ENCODE measurements around the gene ZNF236.
A peak's percentile ranks its signal among the peaks of the same experiment; 100 is the strongest.

ZNF236 gene

DNA sequence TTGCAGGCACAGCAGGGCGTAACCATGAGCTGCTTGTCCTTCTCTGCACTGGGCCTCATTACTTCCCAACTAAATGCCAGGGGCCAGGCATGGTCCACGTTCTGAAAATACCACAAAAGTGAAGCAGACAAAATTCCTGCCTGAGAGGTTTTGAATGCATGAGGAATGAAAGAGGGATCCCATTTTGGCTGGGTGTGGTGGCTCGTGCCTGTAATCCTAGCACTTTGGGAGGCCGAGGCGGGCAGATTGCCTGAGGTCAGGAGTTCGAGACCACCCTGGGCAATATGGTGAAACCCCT lies 170.7 kb downstream of the ZNF236 start:
- no peak for DNase-seq
- in situ Hi-C loops (cut with MboI; ENCODE audit: low pct_unique_long_range_greater_than_20kb, low sequenced_read_pairs): no loop called here

DNA sequence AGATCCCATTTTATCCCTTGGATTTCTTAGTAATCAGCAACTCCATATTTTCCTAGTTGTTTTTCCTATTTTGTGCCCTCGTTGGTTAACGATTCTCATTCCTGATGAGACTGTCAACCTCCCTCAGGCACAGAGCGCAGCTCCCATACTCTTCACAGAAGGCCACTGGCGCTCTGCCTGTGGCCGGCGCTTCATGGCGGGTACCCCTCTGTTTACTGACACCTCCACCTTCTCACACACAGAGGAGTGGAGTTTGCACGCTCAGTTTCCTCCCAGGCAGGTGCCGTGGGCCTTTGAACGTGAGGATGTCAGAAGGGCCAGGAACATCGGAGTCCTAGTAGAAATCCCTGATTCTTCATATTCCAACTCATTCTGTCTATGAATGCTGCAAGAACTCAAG lies 171.2 kb downstream of the ZNF236 start:
- DNase-seq: no peak
- in situ Hi-C loops (cut with MboI; ENCODE audit: low pct_unique_long_range_greater_than_20kb, low sequenced_read_pairs): no loop called here

DNA sequence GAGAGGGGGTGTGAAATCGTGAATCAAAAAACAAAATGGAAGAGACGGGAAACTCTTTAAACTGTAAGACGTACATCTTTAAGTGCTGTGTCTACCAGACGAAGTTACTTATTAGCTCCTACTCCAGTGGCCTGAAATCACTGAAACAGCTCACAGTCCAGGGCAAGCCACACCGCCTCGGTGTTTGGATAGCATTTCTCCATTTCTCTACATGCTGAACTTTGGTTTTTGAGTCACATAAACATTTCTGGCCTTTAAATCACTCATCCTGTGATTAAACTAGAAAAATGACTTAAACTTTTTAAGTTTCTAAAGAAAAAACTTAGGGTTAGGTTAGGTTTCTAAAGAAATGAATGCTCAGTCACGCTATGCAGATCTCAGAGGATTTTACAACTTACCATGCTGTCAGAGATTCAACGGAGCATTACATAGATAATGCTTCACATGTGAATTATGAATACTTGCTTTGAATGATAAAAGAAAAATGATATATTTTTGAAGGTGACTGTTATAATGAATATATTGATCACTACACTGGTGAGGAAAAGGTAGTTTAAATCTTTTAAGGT lies 171.8 kb downstream of the ZNF236 start:
- in situ Hi-C loops (cut with MboI; ENCODE audit: low pct_unique_long_range_greater_than_20kb, low sequenced_read_pairs): no loop called here
- DNase-seq: no peak

DNA sequence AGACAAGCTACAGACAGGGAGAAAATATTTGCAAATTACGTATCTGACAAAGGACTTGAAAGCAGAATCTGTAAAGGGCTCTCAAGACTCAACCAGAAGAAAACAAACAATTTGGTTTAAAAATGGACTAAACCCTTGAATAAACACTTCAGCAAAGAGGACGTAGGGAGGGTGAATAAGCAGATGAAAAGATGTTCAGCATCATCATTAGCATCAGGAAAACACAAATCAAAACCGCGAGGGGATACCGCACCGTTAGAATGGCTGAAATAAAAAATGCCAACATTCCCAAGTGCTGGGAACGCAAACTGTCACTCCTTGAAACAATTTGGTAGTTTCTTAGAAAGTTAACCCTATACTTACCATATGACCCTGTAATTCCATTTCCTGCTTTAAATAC lies 173.5 kb downstream of the ZNF236 start:
- no peak for DNase-seq
- in situ Hi-C loops (cut with MboI; ENCODE audit: low pct_unique_long_range_greater_than_20kb, low sequenced_read_pairs): no loop called here

DNA sequence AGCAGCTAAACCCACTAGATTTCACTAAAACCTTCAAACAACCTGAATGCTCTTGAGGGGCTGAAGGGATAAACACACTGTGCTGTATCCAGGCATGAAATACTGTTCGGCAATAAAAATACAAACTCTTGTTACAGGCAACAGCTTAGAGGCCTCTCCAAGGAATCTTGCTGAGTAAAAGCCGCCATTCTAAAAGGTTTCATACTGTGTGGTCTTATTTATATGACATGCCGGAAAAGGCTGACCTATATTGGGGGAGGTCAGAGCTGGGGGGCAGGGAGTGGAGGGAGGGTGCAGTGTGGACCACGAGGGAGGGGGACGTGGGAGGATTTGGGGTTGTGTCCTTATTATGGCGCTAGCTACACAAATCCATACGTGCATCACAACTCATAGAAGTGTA lies 174.1 kb downstream of the ZNF236 start:
- in situ Hi-C loops (cut with MboI; ENCODE audit: low pct_unique_long_range_greater_than_20kb, low sequenced_read_pairs): no loop called here

DNA sequence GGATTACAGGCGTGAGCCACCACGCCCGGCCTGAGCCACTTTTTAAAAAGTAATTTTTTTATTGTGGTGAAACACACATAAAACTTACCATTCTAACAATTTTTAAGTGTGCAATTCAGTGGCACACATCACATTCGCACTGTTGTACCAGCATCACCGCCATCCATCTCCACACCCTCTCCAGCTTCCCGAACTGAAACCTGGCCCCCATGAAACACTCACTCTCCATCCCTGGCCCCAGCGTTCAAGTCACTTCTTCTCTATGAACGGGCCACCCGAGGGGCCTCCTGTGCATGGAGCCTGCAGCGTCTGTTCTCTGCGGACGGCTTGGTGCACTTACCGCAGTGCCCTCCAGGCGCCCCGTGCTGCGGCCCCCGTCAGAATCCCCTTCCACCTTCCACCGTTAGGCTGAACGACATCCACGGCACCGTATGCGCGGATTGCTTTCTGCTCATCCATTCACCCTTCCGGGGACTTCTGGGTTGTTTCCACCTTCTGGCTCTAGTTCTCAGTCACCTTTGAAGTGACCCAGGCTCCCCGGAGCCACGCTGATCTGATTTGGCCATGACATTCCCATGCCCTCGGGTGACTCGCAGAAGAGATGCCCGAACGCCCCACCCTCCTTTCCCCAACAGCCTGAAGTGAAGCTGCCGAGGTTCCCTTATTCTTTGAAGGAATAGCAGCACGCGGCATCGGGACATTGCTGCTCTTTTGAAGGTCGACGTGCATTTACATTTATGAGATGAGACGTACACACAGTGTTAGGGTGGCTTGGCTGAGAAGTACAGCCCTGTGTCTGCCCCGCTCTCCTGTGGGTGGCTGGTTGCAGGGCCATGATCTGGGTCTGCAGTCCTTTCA lies 175.8 kb downstream of the ZNF236 start:
- in situ Hi-C loops (cut with MboI; ENCODE audit: low pct_unique_long_range_greater_than_20kb, low sequenced_read_pairs): no loop called here
- DNase-seq: no peak

More for the DNA sequence above, 174.1 kb downstream of the ZNF236 start:
- DNase-seq: no peak

DNA sequence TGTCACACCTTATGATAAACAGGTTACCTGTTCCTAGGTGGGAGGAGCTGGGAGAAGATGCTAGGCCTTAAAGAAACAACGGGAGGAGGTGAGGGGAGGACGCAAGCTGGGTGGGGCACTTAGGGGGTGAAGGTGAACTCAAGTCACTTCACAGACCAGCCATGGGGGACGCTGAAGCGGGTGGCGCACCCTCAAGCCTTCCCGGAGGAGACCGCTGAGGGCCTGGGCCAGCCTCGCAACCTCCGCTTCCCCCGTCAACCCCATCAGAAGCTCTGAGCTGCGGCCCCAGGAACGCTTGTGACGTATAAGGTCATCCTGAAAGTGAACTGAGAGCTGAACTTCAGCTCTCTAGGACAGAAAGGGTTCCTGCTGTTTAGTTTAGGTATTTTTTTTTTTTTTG lies 176.7 kb downstream of the ZNF236 start:
- DNase-seq: no peak
- in situ Hi-C loops (cut with MboI; ENCODE audit: low pct_unique_long_range_greater_than_20kb, low sequenced_read_pairs): no loop called here

DNA sequence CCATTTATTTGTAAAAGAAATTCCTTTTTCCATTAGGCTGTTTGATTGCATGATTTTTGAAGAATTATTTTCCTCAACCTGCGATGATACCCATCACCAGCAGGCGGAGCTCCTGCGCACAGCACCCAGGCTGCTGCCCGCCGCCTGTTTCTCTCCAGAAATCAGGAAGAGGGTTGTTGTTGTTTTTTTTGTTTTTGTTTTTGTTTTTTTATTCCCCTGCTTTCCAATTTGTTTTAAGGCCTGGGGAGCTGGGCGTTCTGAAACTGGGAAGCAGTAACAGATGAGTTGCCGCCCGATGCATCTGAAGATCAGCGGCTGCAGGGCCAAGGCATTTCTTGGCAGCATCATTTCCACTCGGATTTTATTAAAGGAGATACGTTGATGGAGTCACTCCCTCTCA lies 178.2 kb downstream of the ZNF236 start:
- in situ Hi-C loops (cut with MboI; ENCODE audit: low pct_unique_long_range_greater_than_20kb, low sequenced_read_pairs): no loop called here
- peak; percentile 70 for DNase-seq

DNA sequence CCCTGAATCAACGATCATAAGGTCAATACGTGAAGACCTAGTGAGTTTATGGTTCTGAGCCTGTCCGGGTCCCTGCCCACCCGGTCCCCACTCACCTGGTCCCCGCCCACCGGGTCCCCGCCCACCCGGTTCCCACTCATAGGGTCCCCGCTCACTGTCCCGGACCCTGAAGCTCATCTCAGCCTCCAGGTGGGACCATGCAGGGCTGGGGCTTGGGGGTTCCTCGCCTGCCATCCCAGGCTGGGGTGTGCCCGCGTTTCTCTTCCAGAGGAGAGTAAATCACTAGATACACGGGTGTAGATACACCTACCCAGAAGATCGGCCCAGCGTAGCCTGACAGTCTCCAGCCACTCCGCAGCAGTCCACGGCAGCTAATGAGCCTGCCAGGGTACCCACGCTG lies 178.7 kb downstream of the ZNF236 start:
- in situ Hi-C loops (cut with MboI; ENCODE audit: low pct_unique_long_range_greater_than_20kb, low sequenced_read_pairs): no loop called here
- no peak for DNase-seq

DNA sequence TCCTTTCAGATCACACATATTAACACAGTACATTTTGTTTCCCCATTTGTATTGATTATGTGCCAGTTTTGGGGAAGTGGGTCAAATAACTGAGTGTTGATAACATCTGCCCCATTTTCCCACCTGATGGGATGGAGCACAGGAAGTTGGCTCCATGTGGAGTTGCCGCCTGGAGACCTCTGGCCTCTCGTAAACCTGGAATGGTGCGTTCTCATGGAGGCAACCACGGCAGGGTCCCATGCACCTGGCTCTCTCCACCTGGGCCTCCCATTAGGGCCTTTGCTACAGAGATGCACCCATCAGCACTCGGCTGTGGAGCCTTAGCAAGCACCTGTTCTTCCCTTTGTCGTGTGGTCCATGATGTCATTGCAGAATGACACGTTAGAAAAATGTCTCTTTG lies 179.6 kb downstream of the ZNF236 start:
- DNase-seq: no peak
- in situ Hi-C loops (cut with MboI; ENCODE audit: low pct_unique_long_range_greater_than_20kb, low sequenced_read_pairs): no loop called here

DNA sequence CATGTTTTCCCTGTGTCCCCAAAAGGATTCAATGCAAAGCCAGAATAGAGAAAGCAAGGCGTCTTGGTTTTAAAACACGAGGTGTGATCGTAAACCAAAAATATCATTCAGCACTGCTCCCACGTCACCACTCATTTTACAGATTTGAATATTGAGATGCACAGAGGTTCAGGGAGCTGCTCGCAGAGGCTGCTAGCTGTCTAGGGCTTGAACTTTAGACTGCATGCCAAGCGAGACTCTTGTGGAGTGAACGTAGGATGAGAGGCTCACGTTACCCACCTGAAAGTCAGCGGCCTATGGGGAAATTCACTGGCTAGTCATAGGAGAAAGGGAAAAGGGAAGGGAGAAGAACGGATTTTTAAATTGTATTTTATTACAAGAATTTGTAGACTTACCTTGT lies 180.1 kb downstream of the ZNF236 start:
- in situ Hi-C loops (cut with MboI; ENCODE audit: low pct_unique_long_range_greater_than_20kb, low sequenced_read_pairs): no loop called here
- no peak for DNase-seq

DNA sequence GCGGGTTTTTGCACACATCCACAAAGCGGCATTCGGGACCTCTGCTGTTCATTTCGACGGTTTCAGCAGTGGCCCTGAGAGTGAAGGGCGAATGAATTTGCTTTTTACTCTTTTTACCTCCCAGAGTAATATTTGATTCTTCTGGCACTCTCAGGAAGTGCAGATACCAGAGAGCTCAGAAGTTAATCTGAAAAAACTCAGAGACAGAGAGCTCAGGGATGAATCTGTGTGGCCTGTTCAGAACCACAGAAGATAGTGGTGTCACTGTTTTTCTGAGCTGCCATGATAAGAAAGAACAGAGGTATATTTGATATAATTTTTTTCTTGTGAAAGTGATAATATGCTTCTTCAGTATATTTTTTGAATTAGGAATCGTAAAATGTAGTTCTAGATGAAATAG lies 181.0 kb downstream of the ZNF236 start:
- in situ Hi-C loops (cut with MboI; ENCODE audit: low pct_unique_long_range_greater_than_20kb, low sequenced_read_pairs): no loop called here
- DNase-seq: no peak

DNA sequence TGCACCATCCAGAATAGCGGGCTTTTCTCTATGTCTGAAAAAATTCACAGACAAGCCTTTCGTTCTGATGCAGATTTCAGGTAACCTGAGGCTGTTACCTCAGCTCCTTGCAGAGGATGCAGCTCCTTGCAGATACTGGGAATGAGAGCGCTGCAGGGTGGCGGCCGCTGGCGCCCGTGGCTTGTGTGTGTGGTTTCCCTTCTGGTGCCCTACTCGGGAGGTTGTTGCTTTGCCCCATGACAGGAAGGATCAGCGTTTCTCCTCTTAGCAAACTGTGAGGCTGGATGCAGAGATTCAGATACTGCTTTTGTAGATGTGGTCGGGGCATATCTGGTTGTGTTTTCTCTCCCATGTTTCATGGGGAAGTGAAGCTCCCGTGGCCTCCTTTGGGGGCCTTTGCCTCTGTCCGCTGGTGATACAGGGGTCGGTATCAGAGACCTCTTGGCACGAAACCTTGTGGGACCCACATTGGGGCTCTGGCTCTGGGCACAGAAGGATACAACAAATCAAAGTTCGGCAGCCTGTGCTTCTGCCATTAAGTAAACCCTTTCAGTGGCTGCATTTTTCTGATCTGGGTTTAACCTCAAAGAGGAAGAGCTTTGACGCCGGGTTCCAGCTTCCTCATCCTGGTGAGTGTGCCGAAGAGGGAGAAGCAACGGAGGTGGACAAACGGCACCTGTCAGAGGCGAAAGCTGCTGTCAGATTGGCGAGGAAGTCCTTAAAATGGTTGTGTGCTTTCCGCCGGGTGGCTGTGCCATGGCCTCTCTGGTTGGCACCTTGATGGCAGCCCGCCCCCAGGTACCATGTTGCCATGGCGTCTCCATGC lies 182.4 kb downstream of the ZNF236 start:
- peak; percentile 78 for DNase-seq

DNA sequence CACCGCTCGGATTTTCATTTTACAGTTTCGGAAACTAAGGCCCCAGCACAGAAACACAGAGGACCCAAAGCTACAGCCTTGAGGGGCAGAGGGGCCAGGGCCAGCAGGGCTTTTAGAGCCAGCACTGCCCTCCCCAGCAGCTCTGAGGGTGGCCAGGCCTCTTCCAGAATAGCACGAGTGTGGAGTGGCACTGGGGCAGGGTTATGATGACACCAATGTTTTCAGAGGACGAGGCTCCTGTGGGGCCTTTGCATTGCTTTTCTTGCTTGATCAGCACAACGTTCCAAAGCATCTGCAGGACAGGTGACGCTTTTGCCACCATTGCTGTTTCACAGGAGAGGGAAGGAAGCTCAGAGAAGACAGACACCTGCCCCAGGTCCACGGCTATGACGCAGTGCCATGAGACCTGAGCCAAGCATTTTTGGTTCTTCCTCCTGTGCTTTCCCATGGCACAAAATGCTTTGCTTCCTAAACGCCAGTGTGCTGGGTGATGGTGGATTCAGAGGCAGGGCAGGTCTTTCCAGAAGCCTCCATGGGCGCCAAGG lies 183.4 kb downstream of the ZNF236 start:
- in situ Hi-C loops (cut with MboI; ENCODE audit: low pct_unique_long_range_greater_than_20kb, low sequenced_read_pairs): no loop called here
- DNase-seq: no peak

More for the DNA sequence above, 182.4 kb downstream of the ZNF236 start:
- in situ Hi-C loops (cut with MboI; ENCODE audit: low pct_unique_long_range_greater_than_20kb, low sequenced_read_pairs): no loop called here

DNA sequence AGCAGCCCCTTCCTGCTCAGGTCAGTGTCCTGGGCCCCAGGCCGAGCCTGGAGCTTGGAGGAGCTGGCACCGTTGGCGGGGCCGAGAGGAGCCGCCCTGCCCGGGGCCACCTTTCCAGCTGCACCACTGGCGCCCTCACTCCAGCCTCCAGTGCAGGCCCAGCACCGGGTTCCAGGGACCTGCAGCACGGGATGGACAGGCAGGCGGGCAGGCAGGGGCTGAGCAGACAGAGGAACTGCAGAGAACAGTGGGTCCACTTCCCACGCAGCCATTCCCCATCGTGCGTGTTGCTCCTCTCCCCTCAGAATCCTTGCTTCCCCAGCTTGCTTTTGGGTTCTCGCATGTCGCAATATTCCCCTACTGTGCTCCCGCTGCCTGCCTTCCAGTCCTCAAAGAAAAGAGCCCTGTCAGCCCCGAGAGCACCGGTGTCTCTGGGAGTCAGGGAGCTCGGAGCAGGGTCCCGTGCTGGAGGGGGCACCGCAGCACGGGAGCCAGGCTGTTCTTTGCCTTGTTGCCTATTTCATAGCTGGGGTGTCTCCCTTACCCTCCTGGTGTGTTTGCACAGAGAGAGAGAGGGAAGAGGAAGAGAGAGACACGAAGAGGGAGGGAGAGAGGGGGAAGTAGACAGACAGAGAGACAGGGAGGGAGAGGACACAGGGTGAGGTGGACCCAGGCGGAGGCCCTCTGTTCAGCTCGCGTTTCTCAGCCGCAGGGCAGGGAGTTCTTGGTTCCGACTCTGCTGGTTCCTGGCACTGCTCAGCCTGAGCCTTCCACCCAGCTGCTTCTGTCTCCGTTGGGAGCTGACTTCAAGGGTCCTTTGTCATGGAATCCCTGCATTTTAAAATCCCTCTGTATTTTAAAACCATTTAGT lies 184.2 kb downstream of the ZNF236 start:
- in situ Hi-C loops (cut with MboI; ENCODE audit: low pct_unique_long_range_greater_than_20kb, low sequenced_read_pairs): no loop called here
- peak; percentile 13 for DNase-seq

DNA sequence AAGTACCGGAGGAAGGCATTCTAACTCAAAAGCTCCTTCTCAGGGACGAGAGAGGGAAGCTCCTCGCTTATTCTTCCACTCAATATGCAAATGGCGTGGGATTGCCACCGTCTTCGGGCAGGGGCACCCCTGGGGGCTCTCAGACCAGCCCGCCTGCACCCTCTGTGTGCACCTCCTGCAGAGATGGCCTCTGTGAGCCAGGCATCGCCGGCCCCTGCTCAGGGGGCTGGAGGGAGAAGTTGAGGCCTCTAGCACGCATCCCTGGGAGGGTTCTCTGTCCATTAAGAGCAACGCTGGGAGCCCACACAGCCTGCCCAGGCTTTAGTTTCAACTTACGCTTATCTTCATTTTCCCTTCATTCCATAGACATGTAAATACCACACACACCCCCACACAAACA lies 184.9 kb downstream of the ZNF236 start:
- in situ Hi-C loops (cut with MboI; ENCODE audit: low pct_unique_long_range_greater_than_20kb, low sequenced_read_pairs): no loop called here
- DNase-seq: no peak

DNA sequence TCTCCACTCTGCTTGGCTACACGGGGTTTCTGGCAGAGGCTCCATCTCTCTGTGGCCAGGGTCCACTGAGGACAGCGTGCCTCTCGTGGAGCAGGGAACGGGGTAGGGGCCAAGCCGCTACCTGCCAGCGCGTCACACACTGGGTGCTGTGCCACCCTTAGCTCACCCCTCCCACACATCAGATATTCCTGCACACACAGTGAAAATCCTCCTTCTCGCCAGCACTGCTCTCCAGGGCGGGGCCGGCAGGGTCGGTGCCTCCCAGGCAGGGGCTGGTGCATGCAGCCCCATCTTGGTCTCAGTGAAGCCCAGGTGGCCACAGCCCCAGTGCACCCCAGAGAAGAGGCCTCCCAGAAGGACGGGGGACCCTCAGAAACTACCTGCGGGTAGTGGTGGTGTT lies 185.6 kb downstream of the ZNF236 start:
- in situ Hi-C loops (cut with MboI; ENCODE audit: low pct_unique_long_range_greater_than_20kb, low sequenced_read_pairs): no loop called here
- DNase-seq: no peak

DNA sequence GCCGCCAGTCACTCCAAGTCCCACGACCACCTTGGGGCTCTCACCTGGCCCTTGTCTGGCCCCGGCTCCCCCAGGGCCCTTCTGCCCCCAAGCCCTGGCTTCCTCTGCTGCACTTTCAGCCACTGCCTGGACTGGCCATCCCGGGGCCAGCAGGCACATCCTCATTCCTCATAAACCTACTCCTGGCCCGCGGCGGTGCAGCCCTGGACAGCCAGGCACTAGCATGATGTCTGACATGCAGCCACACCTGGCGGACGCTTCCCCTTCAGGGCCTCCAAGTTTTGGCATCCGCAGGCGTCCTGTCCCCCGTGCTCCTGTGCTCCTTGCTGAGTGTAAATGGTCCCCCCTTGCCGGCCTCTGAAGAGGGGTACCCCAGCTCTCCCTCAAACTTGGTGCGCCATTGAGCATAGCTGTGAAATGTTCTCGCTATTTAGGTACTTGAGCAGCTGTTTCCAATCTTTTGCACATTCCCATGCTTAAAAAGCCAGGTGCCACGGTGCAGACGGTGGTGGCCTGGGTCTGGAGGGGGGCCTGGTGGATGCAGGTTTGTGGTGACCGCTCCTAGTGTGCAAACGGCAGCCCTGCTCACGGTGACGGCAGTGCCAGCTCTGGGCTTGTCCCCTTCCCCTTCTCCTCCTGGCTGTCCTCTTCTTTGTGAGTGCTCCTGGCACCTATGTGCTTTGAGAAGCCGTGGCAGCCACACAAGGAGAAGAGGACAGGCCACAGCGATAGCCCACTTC lies 186.4 kb downstream of the ZNF236 start:
- no peak for DNase-seq
- in situ Hi-C loops (cut with MboI; ENCODE audit: low pct_unique_long_range_greater_than_20kb, low sequenced_read_pairs): no loop called here

DNA sequence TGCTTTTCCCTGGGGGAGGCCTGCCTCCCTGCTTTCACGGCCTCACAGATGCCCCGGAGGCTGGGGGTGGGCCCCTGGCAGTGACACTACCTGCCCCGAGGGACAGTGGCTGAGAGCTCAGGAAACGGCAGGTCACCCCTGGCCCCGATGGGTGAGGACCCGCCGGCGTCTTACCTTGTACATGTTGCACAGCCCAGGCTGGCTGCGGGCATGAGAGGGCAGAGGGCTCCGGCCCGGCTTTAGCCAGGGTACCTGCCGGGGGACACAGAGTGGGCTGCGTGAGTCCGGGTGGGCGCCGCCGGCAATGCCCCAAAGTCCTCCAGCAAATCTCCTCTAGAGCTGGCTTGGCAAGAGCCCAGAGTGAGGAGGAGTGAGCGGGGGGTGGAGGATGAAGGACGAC lies 187.3 kb downstream of the ZNF236 start:
- no peak for DNase-seq
- in situ Hi-C loops (cut with MboI; ENCODE audit: low pct_unique_long_range_greater_than_20kb, low sequenced_read_pairs): no loop called here

Measured in KBM-7 (cell line).